ENCODE measurements around the gene NAA50.

- TF ChIP-seq CTCF (conservative IDR thresholded peaks at IDR 0.05) (no peak), ZFX (IDR thresholded peaks at IDR 0.05) (no peak)
Measured at GRCh38 chr3:113746548-113747282, 666 bp upstream of the NAA50 start, which contains the start of gene ATP6V1A.

All from C4-2B (cell line).